ENCODE results near the gene CCDC47. TPM values are rescaled to one million over a fixed set of nuclear protein-coding genes. Genes with fewer than 3 reads are reported as not detected.
A peak's percentile ranks its signal among the peaks of the same experiment; 100 is the strongest.

Gene CCDC47
- total RNA-seq, 4 donors from 2014 or later: 48.1 to 70.0 (median 62.9) TPM

DNA sequence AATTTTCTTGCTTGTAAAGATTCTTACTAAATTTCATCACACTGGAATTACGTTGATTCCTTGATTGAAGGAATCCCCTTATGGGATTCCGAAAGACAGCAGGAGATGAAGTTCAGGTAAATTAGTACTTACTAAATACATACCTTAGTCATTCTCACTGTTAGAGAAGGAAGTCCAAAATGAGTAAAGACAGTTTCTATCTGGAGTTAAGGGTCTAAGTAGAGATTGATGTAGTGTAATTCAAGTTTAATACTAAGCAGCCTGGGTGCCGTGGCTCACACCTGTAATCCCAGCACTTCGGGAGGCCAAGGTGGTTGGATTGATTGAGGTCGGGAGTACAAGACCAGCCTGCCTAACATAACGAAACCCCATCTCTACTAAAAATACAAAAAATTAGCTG, 10.1 kb upstream of the CCDC47 start:
- 79% methylated on average over 6 of the region's 6 CpGs for WGBS
- Histone ChIP-seq H3K4me1 (peaks cover 28% of the 10 kb centered on the region), H3K4me3 (no peak overlapping the region), H3K27ac (no peak overlapping the region), H3K27me3 (no peaks in the 10 kb centered on the region), H3K36me3 (peaks cover 25% of the 10 kb centered on the region), H3K9me3 (no peaks in the 10 kb centered on the region)
- no peak for DNase-seq (ENCODE audit: low spot score in 2 of 2)
- TF ChIP-seq POLR2A (IDR thresholded peaks at IDR 0.05) (no peak), POLR2AphosphoS5 (IDR thresholded peaks at IDR 0.05) (no peak), EP300 (IDR thresholded peaks at IDR 0.05) (no peak)
- TF ChIP-seq, protein P1, sequence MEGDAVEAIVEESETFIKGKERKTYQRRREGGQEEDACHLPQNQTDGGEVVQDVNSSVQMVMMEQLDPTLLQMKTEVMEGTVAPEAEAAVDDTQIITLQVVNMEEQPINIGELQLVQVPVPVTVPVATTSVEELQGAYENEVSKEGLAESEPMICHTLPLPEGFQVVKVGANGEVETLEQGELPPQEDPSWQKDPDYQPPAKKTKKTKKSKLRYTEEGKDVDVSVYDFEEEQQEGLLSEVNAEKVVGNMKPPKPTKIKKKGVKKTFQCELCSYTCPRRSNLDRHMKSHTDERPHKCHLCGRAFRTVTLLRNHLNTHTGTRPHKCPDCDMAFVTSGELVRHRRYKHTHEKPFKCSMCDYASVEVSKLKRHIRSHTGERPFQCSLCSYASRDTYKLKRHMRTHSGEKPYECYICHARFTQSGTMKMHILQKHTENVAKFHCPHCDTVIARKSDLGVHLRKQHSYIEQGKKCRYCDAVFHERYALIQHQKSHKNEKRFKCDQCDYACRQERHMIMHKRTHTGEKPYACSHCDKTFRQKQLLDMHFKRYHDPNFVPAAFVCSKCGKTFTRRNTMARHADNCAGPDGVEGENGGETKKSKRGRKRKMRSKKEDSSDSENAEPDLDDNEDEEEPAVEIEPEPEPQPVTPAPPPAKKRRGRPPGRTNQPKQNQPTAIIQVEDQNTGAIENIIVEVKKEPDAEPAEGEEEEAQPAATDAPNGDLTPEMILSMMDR (IDR thresholded peaks at IDR 0.05): no peak

DNA sequence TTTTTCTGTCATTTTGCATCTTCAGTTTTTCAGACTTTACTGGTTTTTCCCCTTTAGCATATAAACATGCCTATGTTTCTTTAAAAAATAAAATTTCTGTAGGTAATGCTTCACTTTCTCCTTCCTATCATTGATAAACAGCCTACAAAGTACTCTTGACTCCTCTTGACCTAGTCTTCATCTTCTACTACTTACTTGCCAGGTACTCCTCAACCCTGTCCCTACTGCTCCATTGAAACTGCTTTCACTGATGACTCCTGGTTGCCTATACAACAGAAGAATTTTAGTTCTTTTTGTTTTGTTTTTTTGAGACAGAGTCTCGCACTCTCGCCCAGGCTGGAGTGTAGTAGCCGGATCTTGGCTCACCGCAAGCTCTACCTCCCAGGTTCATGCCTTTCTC, 7.5 kb upstream of the CCDC47 start:
- peaks cover 43% of the 10 kb centered on the region for H3K4me1 ChIP-seq
- DNase-seq (ENCODE audit: low spot score in 2 of 2): no peak
- H3K4me3 ChIP-seq: no peak overlapping the region
- H3K36me3 ChIP-seq: peaks cover 14% of the 10 kb centered on the region
- 97% methylated on average over 4 of the region's 4 CpGs for WGBS
- peak overlapping the region; percentile 25 for H3K27ac ChIP-seq
- no peaks in the 10 kb centered on the region for H3K9me3 ChIP-seq
- H3K27me3 ChIP-seq: no peaks in the 10 kb centered on the region
- TF ChIP-seq POLR2AphosphoS5 (IDR thresholded peaks at IDR 0.05) (no peak), EP300 (IDR thresholded peaks at IDR 0.05) (no peak), POLR2A (IDR thresholded peaks at IDR 0.05) (no peak)
- TF ChIP-seq, protein P1 (IDR thresholded peaks at IDR 0.05): no peak

DNA sequence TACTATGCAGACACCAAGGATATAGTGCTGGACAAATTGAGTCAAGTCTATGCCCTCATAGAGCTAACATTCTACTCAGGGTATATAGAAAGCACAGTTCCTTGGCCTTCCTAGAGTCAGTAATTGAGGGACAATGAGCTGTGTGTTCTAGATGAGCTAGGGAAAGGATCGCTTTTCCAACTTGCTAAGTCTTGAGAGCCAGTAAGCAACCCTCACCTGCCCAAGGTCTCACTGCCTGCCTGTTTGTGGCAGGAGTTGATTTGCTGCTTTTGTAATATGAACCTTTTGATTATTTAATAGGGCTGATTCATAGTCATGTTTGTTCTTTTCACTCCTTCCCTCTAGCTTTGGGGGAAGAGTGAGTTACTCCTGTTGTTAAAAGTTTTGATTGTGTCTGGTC, 7.1 kb upstream of the CCDC47 start:
- Histone ChIP-seq H3K36me3 (peaks cover 14% of the 10 kb centered on the region), H3K27me3 (no peaks in the 10 kb centered on the region), H3K4me3 (no peak overlapping the region), H3K4me1 (peaks cover 47% of the 10 kb centered on the region), H3K9me3 (no peaks in the 10 kb centered on the region), H3K27ac (peak overlapping the region; percentile 25)
- WGBS: 77% methylated on average over 1 of the region's 1 CpG
- no peak for DNase-seq (ENCODE audit: low spot score in 2 of 2)
- TF ChIP-seq EP300 (IDR thresholded peaks at IDR 0.05) (no peak), POLR2AphosphoS5 (IDR thresholded peaks at IDR 0.05) (no peak), POLR2A (IDR thresholded peaks at IDR 0.05) (no peak)
- TF ChIP-seq, protein P1 (IDR thresholded peaks at IDR 0.05): no peak

DNA sequence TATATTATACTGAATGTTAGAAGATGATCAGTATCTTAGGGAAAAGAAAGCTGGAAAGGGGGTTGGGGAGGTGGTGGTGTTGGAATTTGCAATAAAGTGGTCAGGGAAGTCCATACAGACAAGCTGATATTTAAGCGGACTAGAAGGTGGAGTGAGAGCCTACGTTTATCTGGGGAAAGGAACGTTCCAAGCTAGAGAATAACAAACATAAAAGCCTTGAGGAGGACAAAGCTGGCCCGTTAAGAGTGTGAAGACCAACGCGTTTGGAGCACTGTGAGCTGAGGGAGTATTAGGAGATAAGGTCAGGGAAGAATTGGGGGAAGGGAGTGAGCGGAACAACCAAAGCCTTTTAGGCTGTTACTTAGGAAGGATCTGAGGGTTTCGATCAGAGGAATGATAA, 2.0 kb upstream of the CCDC47 start:
- Histone ChIP-seq H3K27me3 (no peaks in the 10 kb centered on the region), H3K27ac (peak overlapping the region; percentile 97), H3K4me1 (peaks cover 57% of the 10 kb centered on the region), H3K36me3 (peaks cover 14% of the 10 kb centered on the region), H3K9me3 (no peaks in the 10 kb centered on the region), H3K4me3 (peak overlapping the region; percentile 78)
- TF ChIP-seq, protein P1 (IDR thresholded peaks at IDR 0.05): no peak
- no peak for TF ChIP-seq POLR2AphosphoS5 (IDR thresholded peaks at IDR 0.05)
- no peak for DNase-seq (ENCODE audit: low spot score in 2 of 2)
- 28% methylated on average over 8 of the region's 8 CpGs for WGBS

DNA sequence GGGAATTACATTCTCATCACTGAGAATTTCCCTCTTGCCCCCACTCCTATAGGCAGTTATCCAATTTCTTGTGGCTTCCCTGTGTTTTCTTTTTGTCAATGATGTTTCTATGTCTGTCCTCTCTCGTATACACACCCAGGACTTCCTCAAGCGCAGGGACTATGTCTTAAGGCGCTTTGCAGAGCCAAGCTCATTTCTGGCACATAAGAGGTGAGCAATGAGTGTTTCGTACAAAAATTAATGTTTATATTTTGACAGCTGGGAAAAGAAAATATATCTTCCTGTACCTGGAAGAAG, 1.5 kb upstream of the CCDC47 start:
- Histone ChIP-seq H3K27ac (peak overlapping the region; percentile 97), H3K4me3 (peak overlapping the region; percentile 78), H3K9me3 (no peaks in the 10 kb centered on the region), H3K36me3 (peaks cover 14% of the 10 kb centered on the region), H3K4me1 (peaks cover 54% of the 10 kb centered on the region), H3K27me3 (no peaks in the 10 kb centered on the region)
- DNase-seq (ENCODE audit: low spot score in 2 of 2): no peak
- TF ChIP-seq POLR2A (IDR thresholded peaks at IDR 0.05) (no peak), EP300 (IDR thresholded peaks at IDR 0.05) (no peak), POLR2AphosphoS5 (IDR thresholded peaks at IDR 0.05) (no peak)
- TF ChIP-seq, protein P1 (IDR thresholded peaks at IDR 0.05): no peak
- under 1% methylated on average over 4 of the region's 4 CpGs for WGBS
